COLO668 (cell line): ENCODE data around the gene TPR.

Experiments used
- DNase-seq: peaks from one replicate; lab custom pipeline; 2025; ENCODE audit not compliant: unreplicated experiment; lab: John Stamatoyannopoulos, UW

Gene TPR

GRCh38 chr1:186330758-186331157 is 44.3 kb downstream of the TPR start:
- no peak for DNase-seq

- no peak for DNase-seq
Measured at GRCh38 chr1:186327331-186327730, 47.7 kb downstream of the TPR start.

- DNase-seq, result no peak
Measured at GRCh38 chr1:186326009-186326408, 49.0 kb downstream of the TPR start.

GRCh38 chr1:186325239-186325638 is 49.8 kb downstream of the TPR start:
- no peak for DNase-seq

GRCh38 chr1:186323865-186324264 is 51.2 kb downstream of the TPR start:
- DNase-seq, result no peak

DNA sequence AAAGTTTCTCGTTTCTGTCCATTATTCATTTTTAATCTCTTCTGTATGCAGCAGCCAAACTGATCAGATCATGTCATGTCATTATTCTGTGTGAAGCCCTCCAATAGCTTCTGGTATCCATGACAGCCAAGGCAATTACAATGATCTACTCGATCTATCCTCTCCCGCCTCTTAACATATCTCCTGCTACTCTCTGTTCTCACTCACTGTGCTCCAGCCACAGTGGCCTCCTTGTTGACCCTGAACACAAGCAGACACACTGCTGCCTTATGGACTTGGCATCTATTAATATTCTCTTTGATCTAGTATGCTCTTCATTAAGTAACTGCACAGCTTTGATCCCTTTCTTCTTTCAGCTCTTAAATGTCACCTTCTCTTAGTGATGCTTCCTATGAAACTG is 59.5 kb downstream of the TPR start:
- DNase-seq, result no peak

DNA sequence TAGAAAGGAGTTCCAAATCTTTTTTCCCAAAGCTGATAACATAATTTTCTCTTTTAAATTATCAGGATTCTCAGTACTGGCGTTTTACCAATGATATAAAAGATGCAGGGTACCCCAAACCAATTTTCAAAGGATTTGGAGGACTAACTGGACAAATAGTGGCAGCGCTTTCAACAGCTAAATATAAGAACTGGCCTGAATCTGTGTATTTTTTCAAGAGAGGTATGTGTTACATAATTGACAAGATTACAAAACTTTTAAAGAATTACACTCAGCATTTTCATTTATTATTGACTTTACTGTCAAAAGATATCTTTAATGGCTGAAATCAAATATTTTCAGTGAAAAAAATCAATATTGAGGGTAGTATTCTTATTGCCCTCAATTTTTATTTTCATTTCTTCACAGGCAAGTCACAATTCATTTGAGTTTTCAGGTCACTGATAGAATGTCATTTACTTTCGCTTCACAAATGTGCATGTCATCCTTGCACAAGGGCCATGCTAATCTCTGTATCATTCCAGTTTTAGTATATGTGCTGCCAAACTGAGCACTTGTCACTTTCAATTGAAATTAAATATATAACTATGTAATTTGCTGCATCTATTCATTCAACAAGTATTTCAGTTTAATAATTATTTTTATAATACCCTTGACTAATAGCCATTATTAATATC is 63.5 kb downstream of the TPR start:
- DNase-seq, result no peak

GRCh38 chr1:186310307-186310706 is 64.7 kb downstream of the TPR start:
- no peak for DNase-seq

DNA sequence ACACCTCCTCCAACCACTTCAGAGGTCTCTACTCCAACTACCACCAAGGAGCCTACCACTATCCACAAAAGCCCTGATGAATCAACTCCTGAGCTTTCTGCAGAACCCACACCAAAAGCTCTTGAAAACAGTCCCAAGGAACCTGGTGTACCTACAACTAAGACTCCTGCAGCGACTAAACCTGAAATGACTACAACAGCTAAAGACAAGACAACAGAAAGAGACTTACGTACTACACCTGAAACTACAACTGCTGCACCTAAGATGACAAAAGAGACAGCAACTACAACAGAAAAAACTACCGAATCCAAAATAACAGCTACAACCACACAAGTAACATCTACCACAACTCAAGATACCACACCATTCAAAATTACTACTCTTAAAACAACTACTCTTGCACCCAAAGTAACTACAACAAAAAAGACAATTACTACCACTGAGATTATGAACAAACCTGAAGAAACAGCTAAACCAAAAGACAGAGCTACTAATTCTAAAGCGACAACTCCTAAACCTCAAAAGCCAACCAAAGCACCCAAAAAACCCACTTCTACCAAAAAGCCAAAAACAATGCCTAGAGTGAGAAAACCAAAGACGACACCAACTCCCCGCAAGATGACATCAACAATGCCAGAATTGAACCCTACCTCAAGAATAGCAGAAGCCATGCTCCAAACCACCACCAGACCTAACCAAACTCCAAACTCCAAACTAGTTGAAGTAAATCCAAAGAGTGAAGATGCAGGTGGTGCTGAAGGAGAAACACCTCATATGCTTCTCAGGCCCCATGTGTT is 66.6 kb downstream of the TPR start:
- DNase-seq, result no peak

GRCh38 chr1:186307445-186307844 is 67.6 kb downstream of the TPR start:
- no peak for DNase-seq

DNA sequence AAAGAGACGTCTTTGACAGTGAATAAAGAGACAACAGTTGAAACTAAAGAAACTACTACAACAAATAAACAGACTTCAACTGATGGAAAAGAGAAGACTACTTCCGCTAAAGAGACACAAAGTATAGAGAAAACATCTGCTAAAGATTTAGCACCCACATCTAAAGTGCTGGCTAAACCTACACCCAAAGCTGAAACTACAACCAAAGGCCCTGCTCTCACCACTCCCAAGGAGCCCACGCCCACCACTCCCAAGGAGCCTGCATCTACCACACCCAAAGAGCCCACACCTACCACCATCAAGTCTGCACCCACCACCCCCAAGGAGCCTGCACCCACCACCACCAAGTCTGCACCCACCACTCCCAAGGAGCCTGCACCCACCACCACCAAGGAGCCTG is 68.5 kb downstream of the TPR start:
- DNase-seq, result no peak

DNA sequence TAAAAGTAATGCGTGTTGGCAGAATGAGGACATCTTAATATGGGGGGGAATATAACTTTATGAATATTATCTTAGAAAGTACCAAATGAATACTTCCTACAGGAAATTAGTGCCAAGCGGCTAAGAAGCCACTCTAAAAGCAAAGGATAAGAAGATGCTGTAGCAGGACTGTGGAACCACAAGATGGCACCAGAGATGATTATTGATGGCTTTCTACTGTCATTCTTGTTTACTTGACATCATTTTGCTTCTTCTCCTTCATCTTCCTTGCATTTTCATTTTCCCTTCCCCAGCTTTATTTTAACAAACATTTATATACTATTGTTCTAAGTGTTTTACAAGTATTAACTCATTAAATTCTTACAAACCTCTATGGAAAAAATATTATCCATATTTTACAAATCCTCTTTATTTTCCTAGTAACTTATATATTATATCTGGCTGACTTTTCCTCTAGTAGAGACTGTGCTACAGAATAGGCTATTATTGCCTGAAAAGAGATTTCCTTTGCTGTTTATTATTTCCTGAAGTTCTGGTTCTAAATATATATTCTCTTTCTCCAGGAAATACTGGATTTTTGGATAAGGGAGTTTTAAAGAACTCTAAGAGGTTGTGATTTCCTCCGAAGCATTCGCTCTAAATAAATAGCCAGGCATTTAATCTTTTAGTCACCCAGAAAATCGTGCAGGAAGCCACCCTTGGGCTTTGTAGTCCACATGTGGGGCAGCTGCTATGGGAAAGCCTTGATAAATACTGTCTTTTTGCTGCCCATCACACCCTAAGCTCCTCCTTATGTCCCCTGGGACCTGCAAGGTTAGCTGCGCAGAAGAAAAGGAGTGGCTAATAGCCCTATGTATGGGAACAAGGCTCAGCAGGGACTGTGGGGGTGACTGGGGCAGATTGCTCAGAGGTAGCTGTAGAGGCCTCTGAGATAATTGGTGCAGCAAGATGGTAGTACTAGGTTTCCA is 69.8 kb downstream of the TPR start:
- DNase-seq, result no peak

- no peak for DNase-seq
Measured at GRCh38 chr1:186303911-186304310, 71.1 kb downstream of the TPR start.

DNA sequence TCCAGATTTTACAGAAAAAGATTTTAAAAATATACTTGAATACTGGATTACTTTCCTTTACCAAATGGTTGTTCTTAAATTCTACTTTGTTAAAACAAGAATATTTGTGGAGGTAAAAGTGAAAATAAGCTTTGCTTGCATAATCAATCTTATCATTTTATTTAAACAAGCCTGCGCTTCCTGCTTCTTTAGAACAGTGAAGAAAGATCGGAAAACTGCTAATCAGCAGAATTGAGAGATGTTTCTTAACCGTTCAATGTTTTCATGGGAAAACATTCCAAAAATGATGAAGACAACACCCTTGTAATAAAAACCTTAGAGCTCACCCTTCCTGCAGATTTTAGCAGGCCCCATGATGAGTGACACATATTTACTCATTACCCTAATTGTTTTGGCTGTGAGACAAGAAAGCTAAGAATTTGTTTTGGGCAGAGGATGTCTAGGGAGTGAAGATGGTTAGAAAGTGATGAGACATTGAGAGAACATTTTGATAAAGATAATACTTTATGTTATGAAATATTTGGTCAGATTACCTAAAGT is 72.6 kb downstream of the TPR start:
- no peak for DNase-seq

DNA sequence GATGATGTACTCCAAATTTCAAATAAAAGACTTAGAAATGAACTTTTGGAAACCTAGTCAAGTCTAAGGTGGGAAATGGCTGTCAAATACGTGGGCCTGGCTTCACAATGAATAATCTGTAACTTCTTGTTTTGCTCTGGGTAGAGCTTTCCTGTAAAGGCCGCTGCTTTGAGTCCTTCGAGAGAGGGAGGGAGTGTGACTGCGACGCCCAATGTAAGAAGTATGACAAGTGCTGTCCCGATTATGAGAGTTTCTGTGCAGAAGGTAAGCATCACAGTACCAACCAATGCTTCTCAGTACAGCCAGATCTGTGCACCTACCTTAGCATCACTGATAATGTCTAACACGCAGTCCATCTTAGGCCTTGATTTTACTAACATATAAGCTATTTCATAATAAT is 73.6 kb downstream of the TPR start:
- no peak for DNase-seq

DNA sequence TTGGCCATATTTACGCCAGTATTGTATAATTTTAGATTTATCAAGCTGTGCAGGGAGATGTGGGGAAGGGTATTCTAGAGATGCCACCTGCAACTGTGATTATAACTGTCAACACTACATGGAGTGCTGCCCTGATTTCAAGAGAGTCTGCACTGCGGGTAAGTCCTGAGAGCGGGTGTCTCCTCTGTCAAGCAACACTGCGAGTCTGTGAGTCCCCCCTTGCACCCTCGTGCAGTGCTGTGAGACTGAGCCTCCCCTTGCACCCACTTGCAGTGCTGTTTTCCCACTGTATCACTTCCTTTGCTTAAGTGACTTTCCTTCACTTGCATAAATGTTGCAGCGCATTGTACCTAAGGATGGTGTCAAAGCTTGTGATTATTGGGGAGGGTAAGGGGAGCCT is 75.0 kb downstream of the TPR start:
- no peak for DNase-seq

DNA sequence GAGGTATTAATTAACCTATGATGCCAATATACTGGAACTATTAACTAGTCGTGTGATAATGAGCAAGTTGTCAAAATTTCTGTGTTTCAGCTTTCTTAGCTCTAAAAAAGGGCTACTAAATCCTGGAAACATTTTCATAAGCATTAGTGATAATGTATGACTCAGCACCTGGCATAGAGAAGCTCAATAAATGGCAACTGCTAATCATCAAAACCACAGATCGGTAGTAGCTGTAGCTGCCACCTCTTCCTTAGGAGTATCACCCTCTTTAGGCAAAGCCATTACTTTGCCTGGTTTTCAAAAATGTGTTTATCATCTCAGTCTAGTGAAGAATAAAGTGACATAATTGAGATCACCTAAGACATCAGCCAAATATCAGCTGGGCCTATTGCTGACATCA is 75.5 kb downstream of the TPR start:
- no peak for DNase-seq

DNA sequence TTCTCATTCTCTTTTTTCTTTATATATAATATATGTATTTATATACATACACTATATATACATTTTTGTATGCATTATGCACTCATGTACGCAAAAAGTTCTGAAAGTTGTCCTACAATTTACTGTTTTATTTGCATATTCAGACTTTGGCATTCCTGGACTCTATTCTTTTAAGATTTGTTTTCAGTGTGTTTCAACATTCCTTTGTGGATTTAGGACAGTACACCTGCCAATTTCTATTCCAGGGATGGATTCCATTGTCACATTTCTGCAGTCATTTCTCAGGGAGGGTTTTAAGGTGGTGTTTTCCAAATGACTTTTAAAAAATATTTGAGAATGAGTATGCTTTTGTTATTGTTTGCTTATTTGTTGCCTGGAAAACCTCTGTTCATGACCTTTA is 76.2 kb downstream of the TPR start:
- DNase-seq, result no peak

DNA sequence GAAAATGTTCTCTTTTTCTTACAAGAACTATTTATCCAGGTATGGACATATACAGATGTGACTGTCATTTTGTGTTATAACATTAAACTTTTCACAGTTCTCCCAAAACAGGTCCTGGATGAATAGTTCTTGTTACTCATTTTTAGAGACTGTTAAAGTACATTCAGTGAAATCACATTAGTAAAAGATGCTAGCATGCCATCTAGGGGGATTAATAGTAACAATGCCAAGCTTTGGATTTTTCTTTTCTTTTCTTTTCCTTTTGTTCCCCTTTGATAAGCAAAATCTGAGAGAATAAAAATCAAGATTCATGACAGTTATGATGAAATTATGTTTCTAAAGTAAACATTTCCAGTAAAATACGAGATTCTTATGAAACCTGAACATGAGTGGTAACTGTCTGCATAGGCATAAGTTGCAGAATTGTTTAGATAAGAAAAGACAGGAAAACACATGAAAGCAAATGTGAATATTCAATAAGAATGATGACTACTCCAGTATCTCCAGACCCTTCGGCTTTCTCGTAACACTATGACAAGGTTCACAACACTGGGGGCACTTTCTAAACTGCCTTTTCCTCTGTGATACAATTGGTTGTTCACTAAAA is 77.5 kb downstream of the TPR start:
- no peak for DNase-seq

DNA sequence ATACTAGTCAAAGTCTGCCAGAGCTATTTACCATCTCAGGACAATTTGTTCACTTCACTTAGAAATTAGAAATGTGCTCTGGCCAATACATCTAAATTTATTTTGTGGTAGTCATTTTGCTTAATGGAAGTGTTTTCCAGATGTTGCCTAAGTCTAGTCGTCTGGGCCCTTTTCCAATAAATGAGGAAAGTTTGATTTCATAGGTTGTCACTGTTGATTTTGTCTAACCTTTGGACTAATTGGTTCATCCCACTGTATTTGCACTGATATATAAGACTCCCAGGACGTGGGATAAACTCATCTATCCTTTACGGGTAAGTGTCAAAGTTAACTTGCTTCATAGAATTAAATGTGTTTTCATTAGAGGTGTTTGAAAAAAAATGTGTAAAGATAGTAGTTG is 79.1 kb downstream of the TPR start, which contains the start of gene PRG4:
Gene PRG4, plus strand, starts transcription at position 300 of the 400 bp plus-strand sequence.
- DNase-seq, result no peak

- DNase-seq, result no peak
Measured at GRCh38 chr1:186292875-186293274, 82.2 kb downstream of the TPR start.
